ENCODE results near the gene TTC34.

Gene TTC34

DNA sequence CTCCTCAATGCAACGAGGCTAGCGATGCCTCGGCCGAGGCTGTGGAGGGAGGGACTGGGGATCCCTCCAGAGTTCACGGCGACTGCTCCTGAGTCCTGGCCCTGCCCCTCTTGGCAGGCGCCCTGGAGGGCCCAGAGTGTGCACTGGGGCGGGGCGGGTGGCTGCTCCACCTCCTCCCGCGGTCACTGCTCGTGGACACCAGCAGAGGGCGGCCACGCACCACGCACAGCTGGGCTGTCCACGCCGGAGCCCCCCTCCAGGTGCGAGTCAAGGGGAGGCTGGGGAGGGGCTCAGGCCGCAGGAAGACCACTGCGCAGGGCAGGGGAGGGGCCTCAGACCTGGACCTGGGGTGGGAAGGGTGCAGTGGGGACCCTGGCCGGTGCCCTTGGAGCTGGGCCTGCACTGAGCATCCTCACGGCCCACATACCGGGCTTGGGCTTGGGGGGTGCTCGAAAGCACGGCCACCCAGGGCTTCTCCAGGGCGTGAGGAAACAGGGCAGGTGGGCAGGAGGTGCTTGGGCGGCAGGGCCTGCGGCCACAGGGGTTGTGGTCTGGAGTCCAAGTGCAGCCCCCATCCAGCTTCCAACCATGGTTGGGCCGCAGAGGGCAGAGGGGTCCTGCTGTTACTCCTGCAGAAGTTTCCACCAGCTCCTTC, 20.6 kb upstream of the TTC34 start:
- ATAC-seq (ENCODE audit: low read depth) (no peak), DNase-seq (ENCODE audit: low spot score in 2 of 2) (peak in 1 of 2 donors; percentile 29)
- Mint-ChIP-seq H3K27me3 (peaks cover 17% of the 10 kb centered on the region), H3K27ac (no peak overlapping the region), H3K9me3 (no peaks in the 10 kb centered on the region), H3K36me3 (no peaks in the 10 kb centered on the region), H3K4me3 (no peak overlapping the region), H3K4me1 (peaks cover 3% of the 10 kb centered on the region)

GRCh38 chr1:2821373-2821955, 20.0 kb upstream of the TTC34 start:
- no peaks in the 10 kb centered on the region for H3K36me3 Mint-ChIP-seq
- H3K4me3 Mint-ChIP-seq, result no peak overlapping the region
- H3K4me1 Mint-ChIP-seq, result peaks cover 3% of the 10 kb centered on the region
- no peak for ATAC-seq (ENCODE audit: low read depth)
- H3K9me3 Mint-ChIP-seq, result no peaks in the 10 kb centered on the region
- H3K27ac Mint-ChIP-seq, result no peak overlapping the region
- H3K27me3 Mint-ChIP-seq, result peaks cover 17% of the 10 kb centered on the region
- DNase-seq (ENCODE audit: low spot score in 2 of 2), result no peak

DNA sequence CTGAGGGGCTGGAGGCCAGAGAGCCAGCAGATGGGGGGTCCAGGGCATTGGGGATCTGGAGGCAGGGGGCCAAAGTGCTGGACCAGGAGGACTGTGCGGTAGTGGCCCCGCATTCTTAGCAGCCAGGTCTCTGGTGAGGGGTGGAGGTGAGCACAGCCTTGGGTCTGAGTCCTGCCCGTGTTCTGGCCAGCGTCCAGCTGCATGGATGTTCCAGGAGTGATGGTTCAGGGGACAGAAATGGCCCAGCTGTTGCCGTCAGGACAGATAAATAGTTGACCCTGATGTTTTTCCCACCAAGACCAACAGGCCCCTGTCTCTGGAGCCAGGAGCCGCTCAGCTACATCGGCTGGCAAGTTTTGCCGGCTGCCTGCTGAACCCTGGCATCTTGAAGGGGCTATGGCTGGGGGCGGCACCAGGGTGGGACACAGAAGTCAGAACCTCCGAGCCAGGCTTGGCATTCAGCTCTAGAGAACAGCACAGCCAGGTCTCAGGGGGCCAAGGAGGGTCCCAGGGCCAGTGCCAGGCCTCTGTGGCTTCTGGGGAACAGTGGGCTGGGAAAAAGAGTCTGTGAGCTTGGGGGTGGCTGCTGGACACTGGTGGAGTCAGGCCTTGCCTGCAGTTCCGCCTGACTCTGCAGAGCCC, 19.4 kb upstream of the TTC34 start:
- Mint-ChIP-seq H3K27me3 (peaks cover 17% of the 10 kb centered on the region), H3K9me3 (no peaks in the 10 kb centered on the region), H3K4me3 (no peak overlapping the region), H3K4me1 (peaks cover 3% of the 10 kb centered on the region), H3K27ac (no peak overlapping the region), H3K36me3 (no peaks in the 10 kb centered on the region)
- ATAC-seq (ENCODE audit: low read depth) (no peak), DNase-seq (ENCODE audit: low spot score in 2 of 2) (no peak)

GRCh38 chr1:2819831-2820730, 18.6 kb upstream of the TTC34 start:
- Mint-ChIP-seq H3K27me3 (peaks cover 17% of the 10 kb centered on the region), H3K36me3 (no peaks in the 10 kb centered on the region), H3K27ac (no peak overlapping the region), H3K4me3 (no peak overlapping the region), H3K4me1 (peaks cover 3% of the 10 kb centered on the region), H3K9me3 (no peaks in the 10 kb centered on the region)
- ATAC-seq (ENCODE audit: low read depth), result no peak
- DNase-seq (ENCODE audit: low spot score in 2 of 2), result no peak

GRCh38 chr1:2819429-2819828, 17.9 kb upstream of the TTC34 start:
- no peak overlapping the region for H3K4me3 Mint-ChIP-seq
- ATAC-seq (ENCODE audit: low read depth) (no peak), DNase-seq (ENCODE audit: low spot score in 2 of 2) (no peak)
- H3K9me3 Mint-ChIP-seq, result no peaks in the 10 kb centered on the region
- H3K36me3 Mint-ChIP-seq, result no peaks in the 10 kb centered on the region
- H3K4me1 Mint-ChIP-seq, result peaks cover 3% of the 10 kb centered on the region
- H3K27me3 Mint-ChIP-seq, result peaks cover 17% of the 10 kb centered on the region
- no peak overlapping the region for H3K27ac Mint-ChIP-seq

GRCh38 chr1:2817784-2818564, 16.5 kb upstream of the TTC34 start:
- peaks cover 11% of the 10 kb centered on the region for H3K27me3 Mint-ChIP-seq
- H3K4me1 Mint-ChIP-seq, result peaks cover 3% of the 10 kb centered on the region
- H3K36me3 Mint-ChIP-seq, result no peaks in the 10 kb centered on the region
- H3K27ac Mint-ChIP-seq, result no peak overlapping the region
- no peak for ATAC-seq (ENCODE audit: low read depth)
- H3K9me3 Mint-ChIP-seq, result no peaks in the 10 kb centered on the region
- no peak overlapping the region for H3K4me3 Mint-ChIP-seq
- no peak for DNase-seq (ENCODE audit: low spot score in 2 of 2)

DNA sequence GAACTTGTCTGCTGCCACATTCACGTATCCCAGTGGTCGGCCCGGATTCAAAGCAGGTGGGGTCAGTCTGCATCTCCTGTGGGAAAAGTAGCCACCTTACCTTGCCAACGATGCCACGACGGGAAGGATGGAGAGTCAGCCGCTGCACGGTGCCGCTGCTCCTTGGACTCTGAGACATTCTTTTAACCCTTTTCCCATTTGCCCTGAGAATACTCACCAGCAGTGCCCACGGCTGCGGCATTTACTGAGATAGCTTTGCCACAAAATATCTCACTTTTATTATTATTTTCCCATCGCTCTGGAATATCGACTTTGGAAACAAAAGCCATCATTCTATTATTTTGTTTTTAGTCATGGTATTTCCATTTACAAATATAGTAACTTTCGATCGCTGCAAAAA, 15.3 kb upstream of the TTC34 start:
- no peak overlapping the region for H3K27ac Mint-ChIP-seq
- no peaks in the 10 kb centered on the region for H3K36me3 Mint-ChIP-seq
- no peak for ATAC-seq (ENCODE audit: low read depth)
- no peak overlapping the region for H3K4me3 Mint-ChIP-seq
- peaks cover 12% of the 10 kb centered on the region for H3K27me3 Mint-ChIP-seq
- peaks cover 3% of the 10 kb centered on the region for H3K4me1 Mint-ChIP-seq
- DNase-seq (ENCODE audit: low spot score in 2 of 2), result no peak
- peaks cover under 1% of the 10 kb centered on the region for H3K9me3 Mint-ChIP-seq

GRCh38 chr1:2815551-2815950, 14.1 kb upstream of the TTC34 start:
- peaks cover 3% of the 10 kb centered on the region for H3K4me1 Mint-ChIP-seq
- H3K4me3 Mint-ChIP-seq, result no peak overlapping the region
- peaks cover 1% of the 10 kb centered on the region for H3K9me3 Mint-ChIP-seq
- ATAC-seq (ENCODE audit: low read depth) (no peak), DNase-seq (ENCODE audit: low spot score in 2 of 2) (no peak)
- peaks cover 11% of the 10 kb centered on the region for H3K27me3 Mint-ChIP-seq
- no peaks in the 10 kb centered on the region for H3K36me3 Mint-ChIP-seq
- no peak overlapping the region for H3K27ac Mint-ChIP-seq

DNA sequence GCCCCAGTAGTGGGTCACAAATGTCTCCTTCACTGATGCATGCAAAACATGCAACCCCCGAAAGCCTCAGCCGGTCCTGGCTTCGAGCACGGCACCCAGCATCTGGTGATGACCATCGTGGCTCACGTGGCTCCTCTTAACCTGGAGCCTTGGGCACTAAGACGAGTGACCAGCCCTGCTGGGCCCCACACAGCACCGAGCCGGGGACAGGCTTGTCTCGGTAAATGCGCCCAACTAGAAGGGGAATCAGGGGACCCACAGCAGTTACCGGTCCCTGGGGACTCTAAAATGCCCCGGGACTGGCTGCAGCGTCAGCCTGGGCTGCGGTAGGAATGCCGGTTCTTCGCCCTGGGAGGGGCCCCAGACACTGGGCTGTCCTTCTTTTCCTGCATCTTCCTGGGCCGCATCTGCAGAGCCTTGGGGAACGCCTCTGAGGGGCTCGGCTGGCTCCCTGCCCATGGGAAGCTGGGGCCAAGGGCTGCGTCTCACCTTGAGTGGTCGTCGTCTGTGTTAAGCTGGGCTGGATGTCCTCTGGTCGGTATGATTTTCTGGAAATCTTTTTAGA, 13.1 kb upstream of the TTC34 start:
- DNase-seq (ENCODE audit: low spot score in 2 of 2) (no peak), ATAC-seq (ENCODE audit: low read depth) (no peak)
- Mint-ChIP-seq H3K4me3 (no peak overlapping the region), H3K27ac (no peak overlapping the region), H3K36me3 (no peaks in the 10 kb centered on the region), H3K4me1 (peaks cover 3% of the 10 kb centered on the region), H3K27me3 (peaks cover 11% of the 10 kb centered on the region), H3K9me3 (peaks cover 1% of the 10 kb centered on the region)

DNA sequence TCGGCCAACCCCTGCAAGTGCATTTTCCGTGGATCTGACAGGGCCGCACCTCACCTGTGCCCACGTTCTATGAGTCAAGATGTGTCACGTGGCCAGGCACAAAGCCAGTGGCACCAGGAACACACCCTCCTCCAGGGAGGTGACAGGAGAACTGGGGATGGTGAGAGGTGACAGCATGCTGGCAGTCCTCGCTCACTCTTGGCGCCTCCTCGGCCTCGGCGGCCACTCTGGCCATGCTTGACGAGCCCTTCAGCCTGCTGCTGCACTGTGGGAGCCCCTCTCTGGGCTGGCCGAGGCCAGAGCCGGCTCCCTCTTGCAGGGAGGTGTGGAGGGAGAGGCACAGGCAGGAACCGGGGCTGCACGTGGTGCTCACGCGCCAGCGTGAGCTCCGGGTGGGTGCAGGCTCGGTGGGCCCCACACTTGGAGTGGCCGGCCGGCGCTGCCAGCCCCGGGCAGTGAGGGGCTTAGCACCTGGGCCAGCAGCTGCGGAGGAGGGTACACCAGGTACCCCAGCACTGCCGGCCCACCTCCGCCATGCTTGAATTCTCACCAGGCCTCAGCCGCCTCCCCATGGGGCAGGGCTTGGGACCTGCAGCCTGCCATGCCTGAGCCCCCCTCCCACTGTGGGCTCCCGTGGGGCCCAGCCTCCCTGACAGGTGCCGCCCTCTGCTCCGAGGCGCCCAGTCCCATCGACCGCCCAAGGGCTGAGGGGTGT, 11.6 kb upstream of the TTC34 start:
- no peak for ATAC-seq (ENCODE audit: low read depth)
- Mint-ChIP-seq H3K4me3 (no peak overlapping the region), H3K4me1 (no peaks in the 10 kb centered on the region)

DNA sequence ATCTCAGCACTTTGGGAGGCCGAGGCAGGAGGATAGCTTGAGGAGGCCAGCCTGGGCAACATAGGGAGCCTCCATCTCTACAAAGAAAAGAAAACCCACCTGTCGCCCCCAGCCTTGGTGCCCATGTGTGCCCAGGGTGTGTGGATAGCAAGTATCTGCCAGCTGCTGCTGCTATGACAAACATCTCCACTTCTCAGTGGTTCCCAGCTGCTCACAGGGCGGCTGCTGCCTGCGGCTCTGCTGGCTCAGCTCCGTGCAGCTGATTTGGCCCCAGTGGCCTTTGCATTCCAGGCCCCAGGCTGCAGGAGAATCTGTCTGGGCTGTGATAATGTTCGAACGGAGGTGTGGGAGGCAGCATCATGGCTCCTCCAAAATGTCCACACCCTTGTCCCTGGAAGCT, 10.6 kb upstream of the TTC34 start:
- H3K36me3 Mint-ChIP-seq, result no peaks in the 10 kb centered on the region
- H3K4me3 Mint-ChIP-seq, result no peak overlapping the region
- DNase-seq (ENCODE audit: low spot score in 2 of 2) (no peak), ATAC-seq (ENCODE audit: low read depth) (no peak)
- peaks cover 5% of the 10 kb centered on the region for H3K27me3 Mint-ChIP-seq
- no peak overlapping the region for H3K27ac Mint-ChIP-seq
- no peaks in the 10 kb centered on the region for H3K4me1 Mint-ChIP-seq
- H3K9me3 Mint-ChIP-seq, result peaks cover 1% of the 10 kb centered on the region

More for the DNA sequence above, 11.6 kb upstream of the TTC34 start:
- H3K27me3 Mint-ChIP-seq, result peaks cover 3% of the 10 kb centered on the region
- no peak for DNase-seq (ENCODE audit: low spot score in 2 of 2)
- H3K9me3 Mint-ChIP-seq, result peaks cover 1% of the 10 kb centered on the region
- no peaks in the 10 kb centered on the region for H3K36me3 Mint-ChIP-seq
- no peak overlapping the region for H3K27ac Mint-ChIP-seq

DNA sequence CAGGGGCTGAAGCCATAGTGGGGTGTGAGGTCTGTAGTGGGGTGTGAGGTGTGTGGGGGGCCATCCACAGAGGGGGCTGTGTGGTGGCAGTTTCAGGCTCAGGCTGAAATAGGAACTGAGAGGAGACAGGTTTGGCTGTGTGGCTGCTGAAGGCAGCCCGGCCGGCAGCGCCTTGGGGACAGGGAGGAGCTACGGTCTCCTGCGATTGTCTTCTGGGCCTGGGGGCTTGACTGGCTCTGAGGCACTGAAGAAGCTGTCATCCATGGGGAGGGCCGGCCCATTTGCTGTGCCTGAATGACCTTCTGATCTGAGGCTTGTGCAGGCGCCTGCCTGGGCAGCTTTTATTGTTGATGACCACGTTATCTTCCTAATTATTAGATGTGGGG, 10.0 kb upstream of the TTC34 start:
- no peaks in the 10 kb centered on the region for H3K4me1 Mint-ChIP-seq
- peaks cover 5% of the 10 kb centered on the region for H3K27me3 Mint-ChIP-seq
- no peak for DNase-seq (ENCODE audit: low spot score in 2 of 2)
- ATAC-seq (ENCODE audit: low read depth), result no peak
- H3K9me3 Mint-ChIP-seq, result peaks cover 1% of the 10 kb centered on the region
- H3K27ac Mint-ChIP-seq, result no peak overlapping the region
- no peak overlapping the region for H3K4me3 Mint-ChIP-seq
- H3K36me3 Mint-ChIP-seq, result no peaks in the 10 kb centered on the region
